Thyroid gland (tissue), 4 donors: Measurements from ENCODE around the gene MYO16. TPM values are rescaled to one million over a fixed set of nuclear protein-coding genes. Genes with fewer than 3 reads are reported as not detected.

Experiments used
- DNase-seq, 2 donors: peaks; one replicate each; pipeline ENCODE4 v3.0.0-alpha.2; 2019
- H3K27ac ChIP-seq, 3 donors: fragments of 200-600 bp; sonication (generic); 1 replicate in 2 of 3; 2 replicates in 1 of 3; pipeline ENCODE4 v1.5.1; 2016 to 2019; ENCODE audit warnings: mild to moderate bottlenecking in 1 of 3, moderate library complexity in 1 of 3
- H3K27me3 ChIP-seq: fragments of 200-600 bp; sonication (generic); one replicate; pipeline ENCODE4 v1.5.1; 2019
- H3K36me3 ChIP-seq, 2 donors: fragments of 200-600 bp; sonication (generic); one replicate each; pipeline ENCODE4 v1.5.1; 2016 to 2019
- H3K4me1 ChIP-seq, 2 donors: fragments of 200-600 bp; sonication (generic); one replicate each; pipeline ENCODE4 v1.5.1; 2017 to 2019
- H3K4me3 ChIP-seq, 3 donors: fragments of 200-600 bp; sonication (generic); replicated peaks in 1 of 3; 1 replicate in 2 of 3; 2 replicates in 1 of 3; pipeline ENCODE4 v1.5.1; 2016; ENCODE audit warnings: mild to moderate bottlenecking in 1 of 3
- H3K9me3 ChIP-seq: fragments of 200-600 bp; sonication (generic); one replicate; pipeline ENCODE4 v1.5.1; 2017
- POLR2A ChIP-seq, 2 donors: fragments of 450-650 bp; IDR thresholded peaks; one replicate each; pipeline ENCODE4 v1.6.1; 2017; ENCODE audit warnings: antibody characterized with exemption in 2 of 2, mild to moderate bottlenecking in 2 of 2, moderate library complexity in 1 of 2
- WGBS, 2 donors: methylation state at CpG; one replicate each; pipeline ENCODE4 v1.1.5; 2017; 5-methylcytosine and 5-hydroxymethylcytosine counted together
- intact Hi-C: fragments of 100-400 bp; cut with DNase I; formaldehyde crosslinking; loops from one replicate; pipeline ENCODE4 v1.15.1; 2023
- total RNA-seq, 4 donors: library from RNA; depleted of rRNA; stranded (reverse); fragments of >200 nt; gene quantifications; one replicate each; pipeline ENCODE4 v1.2.3, GENCODE V29; 2016
- TF ChIP-seq, protein P1 (sequence below), 6 experiments: fragments of 200-600 bp in 3 of 6; fragments of 450-650 bp in 3 of 6; sonication (generic) in 3 of 6; IDR thresholded peaks; one replicate each; pipeline ENCODE4 v1.5.1; 2016 to 2019; ENCODE audit warnings: antibody characterized with exemption in 6 of 6, mild to moderate bottlenecking in 2 of 6, inconsistent platforms in 1 of 6, moderate library complexity in 1 of 6

Gene MYO16
- total RNA-seq, 4 donors from 2014 or later = 0.10 to 0.13 (median 0.13) TPM; not detected in 1

DNA sequence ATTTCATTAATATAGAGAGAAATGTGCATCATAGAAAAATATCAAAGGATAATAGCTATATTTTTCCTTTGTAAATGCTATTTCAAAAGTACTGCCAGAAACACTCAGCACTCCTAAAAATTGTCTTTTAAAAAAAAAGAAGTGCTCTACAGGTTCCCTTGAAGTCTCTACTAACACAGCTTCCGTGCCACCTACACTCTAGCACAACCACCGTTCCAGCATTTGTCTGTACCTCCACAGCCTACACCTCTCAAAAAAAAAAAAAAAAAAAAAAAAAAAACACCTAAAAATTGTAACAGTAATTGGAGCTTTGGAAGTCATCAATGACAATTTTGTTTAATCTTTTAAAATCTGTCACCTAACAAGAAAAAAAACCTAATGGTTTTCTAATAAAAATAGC lies 485.6 kb downstream of the MYO16 start:
- DNase-seq = no peak
- TF ChIP-seq, protein P1, sequence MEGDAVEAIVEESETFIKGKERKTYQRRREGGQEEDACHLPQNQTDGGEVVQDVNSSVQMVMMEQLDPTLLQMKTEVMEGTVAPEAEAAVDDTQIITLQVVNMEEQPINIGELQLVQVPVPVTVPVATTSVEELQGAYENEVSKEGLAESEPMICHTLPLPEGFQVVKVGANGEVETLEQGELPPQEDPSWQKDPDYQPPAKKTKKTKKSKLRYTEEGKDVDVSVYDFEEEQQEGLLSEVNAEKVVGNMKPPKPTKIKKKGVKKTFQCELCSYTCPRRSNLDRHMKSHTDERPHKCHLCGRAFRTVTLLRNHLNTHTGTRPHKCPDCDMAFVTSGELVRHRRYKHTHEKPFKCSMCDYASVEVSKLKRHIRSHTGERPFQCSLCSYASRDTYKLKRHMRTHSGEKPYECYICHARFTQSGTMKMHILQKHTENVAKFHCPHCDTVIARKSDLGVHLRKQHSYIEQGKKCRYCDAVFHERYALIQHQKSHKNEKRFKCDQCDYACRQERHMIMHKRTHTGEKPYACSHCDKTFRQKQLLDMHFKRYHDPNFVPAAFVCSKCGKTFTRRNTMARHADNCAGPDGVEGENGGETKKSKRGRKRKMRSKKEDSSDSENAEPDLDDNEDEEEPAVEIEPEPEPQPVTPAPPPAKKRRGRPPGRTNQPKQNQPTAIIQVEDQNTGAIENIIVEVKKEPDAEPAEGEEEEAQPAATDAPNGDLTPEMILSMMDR (IDR thresholded peaks at IDR 0.05) = no peak
- no peak for TF ChIP-seq POLR2A (IDR thresholded peaks at IDR 0.05)
- Histone ChIP-seq H3K4me3 (no peak overlapping the region), H3K4me1 (no peaks in the 10 kb centered on the region), H3K36me3 (no peaks in the 10 kb centered on the region), H3K27me3 (no peaks in the 10 kb centered on the region), H3K27ac (no peak overlapping the region), H3K9me3 (no peaks in the 10 kb centered on the region)
- WGBS, 2 donors = 66 to 68% methylated on average over 2 of the region's 2 CpGs
- intact Hi-C loops = no loop called here

DNA sequence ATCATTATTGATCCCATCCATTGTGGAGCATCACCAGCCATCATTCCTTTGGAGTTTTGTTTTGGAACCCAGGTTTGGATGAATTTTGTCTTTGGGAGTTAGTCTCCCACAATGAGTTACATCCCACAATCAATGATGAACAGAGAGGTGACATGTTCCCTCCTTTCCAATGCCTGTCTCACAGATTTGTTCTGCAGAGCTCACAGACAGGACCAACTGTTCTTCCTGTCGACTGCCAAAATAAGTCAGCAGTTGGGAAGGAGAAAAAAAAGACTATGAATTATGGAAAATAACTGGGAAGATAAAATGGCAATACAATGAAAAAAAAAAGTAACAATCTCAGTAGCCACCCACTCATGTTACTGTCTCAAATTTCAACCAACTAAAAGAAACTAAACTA lies 489.1 kb downstream of the MYO16 start:
- no peak for DNase-seq
- 82 to 87% methylated on average over 1 of the region's 1 CpG for WGBS, 2 donors
- no peaks in the 10 kb centered on the region for H3K36me3 ChIP-seq
- H3K27me3 ChIP-seq = no peaks in the 10 kb centered on the region
- TF ChIP-seq, protein P1 (IDR thresholded peaks at IDR 0.05) = no peak
- no peak for TF ChIP-seq POLR2A (IDR thresholded peaks at IDR 0.05)
- no peak overlapping the region for H3K27ac ChIP-seq
- no peaks in the 10 kb centered on the region for H3K9me3 ChIP-seq
- no peak overlapping the region for H3K4me3 ChIP-seq
- intact Hi-C loops = no loop called here
- H3K4me1 ChIP-seq = no peaks in the 10 kb centered on the region

DNA sequence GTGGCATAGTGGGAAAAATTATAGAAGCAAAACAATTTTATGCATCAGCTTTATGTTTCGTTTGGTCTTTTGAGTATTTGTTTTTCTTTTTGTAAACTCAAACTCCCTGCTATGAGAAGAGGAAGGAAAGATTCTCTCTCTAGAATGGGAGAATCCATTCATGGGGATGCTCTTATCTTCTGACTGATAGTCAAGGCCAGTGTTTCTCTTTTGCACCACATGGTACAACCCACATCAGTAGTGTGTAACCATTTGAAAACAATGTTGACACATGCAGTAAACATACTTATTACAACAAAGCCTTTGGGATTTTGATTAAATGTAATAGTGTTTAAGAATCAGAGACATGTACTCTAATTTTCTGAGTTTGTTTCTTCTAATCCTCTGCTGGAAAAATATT lies 490.5 kb downstream of the MYO16 start:
- Histone ChIP-seq H3K36me3 (no peaks in the 10 kb centered on the region), H3K4me3 (no peak overlapping the region), H3K27ac (no peak overlapping the region), H3K27me3 (no peaks in the 10 kb centered on the region), H3K9me3 (no peaks in the 10 kb centered on the region), H3K4me1 (no peaks in the 10 kb centered on the region)
- no peak for DNase-seq
- intact Hi-C loops = no loop called here
- 74 to 75% methylated on average over 1 of the region's 1 CpG for WGBS, 2 donors
- TF ChIP-seq, protein P1 (IDR thresholded peaks at IDR 0.05) = no peak
- no peak for TF ChIP-seq POLR2A (IDR thresholded peaks at IDR 0.05)

DNA sequence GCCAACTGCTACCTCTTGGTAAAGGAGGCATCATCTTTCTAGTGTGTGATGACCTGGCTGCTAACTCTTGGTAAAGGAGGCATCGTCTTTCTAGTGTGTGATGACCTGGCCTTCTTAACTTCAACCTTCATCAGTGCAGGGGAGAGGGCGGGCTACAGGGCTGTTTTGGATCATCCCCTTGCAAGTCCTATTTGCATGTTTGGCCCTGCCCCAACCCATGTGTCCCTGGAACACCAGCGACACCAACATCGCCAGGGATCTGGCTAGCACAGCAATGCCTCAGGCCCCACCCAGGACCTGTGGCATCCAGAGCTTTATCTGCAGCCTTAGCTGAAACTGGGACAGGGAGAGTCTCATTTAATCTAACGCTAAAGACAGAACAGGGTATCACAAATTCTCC lies 492.4 kb downstream of the MYO16 start:
- Histone ChIP-seq H3K27ac (no peak overlapping the region), H3K27me3 (no peaks in the 10 kb centered on the region), H3K36me3 (no peaks in the 10 kb centered on the region), H3K9me3 (no peaks in the 10 kb centered on the region), H3K4me3 (no peak overlapping the region), H3K4me1 (no peaks in the 10 kb centered on the region)
- intact Hi-C loops = no loop called here
- 91 to 94% methylated on average over 4 to 5 of the region's 5 CpGs for WGBS, 2 donors
- DNase-seq = no peak
- TF ChIP-seq, protein P1 (IDR thresholded peaks at IDR 0.05) = no peak
- TF ChIP-seq POLR2A (IDR thresholded peaks at IDR 0.05) = no peak

DNA sequence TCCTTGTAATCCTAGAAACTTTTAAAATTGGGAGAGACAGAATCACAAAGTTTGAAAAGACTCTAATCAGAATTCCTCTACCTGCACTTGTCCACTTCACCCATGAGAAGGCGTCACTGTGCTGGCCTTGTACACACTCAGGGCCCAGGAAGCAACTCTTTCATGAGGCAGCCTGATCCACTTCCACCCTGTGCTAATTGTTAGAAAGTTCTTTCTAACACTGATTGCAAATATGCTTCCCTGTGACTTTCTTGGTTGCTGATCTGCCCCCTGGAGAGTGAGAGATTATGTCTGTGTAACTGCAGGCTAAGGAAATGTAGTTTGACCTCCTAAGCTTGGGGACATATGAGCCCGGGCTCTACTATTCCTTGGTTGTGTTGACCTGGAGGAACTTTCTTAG lies 494.6 kb downstream of the MYO16 start:
- Histone ChIP-seq H3K4me3 (no peak overlapping the region), H3K27ac (no peak overlapping the region), H3K4me1 (no peaks in the 10 kb centered on the region), H3K36me3 (no peaks in the 10 kb centered on the region), H3K9me3 (no peaks in the 10 kb centered on the region), H3K27me3 (no peaks in the 10 kb centered on the region)
- TF ChIP-seq POLR2A (IDR thresholded peaks at IDR 0.05) = no peak
- TF ChIP-seq, protein P1 (IDR thresholded peaks at IDR 0.05) = no peak
- intact Hi-C loops = no loop called here
- no peak for DNase-seq
- WGBS, 2 donors = 69 to 77% methylated on average over 2 of the region's 2 CpGs
